Astrocyte (in vitro differentiated cells and primary cell): ENCODE data around the gene TMEM106B.

Experiments
- CTCF ChIP-seq: IDR thresholded peaks from 2 replicates; pipeline ENCODE4 v1.5.1; 2011; ENCODE audit warnings: low read depth, mild to moderate bottlenecking, inconsistent platforms, low read length, moderate library complexity; ENCODE audit not compliant: insufficient read depth
- EZH2 ChIP-seq: IDR thresholded peaks from 2 replicates; pipeline ENCODE4 v1.6.1; 2012; ENCODE audit warnings: mild to moderate bottlenecking, low read length, inconsistent platforms; ENCODE audit not compliant: insufficient read depth

DNA sequence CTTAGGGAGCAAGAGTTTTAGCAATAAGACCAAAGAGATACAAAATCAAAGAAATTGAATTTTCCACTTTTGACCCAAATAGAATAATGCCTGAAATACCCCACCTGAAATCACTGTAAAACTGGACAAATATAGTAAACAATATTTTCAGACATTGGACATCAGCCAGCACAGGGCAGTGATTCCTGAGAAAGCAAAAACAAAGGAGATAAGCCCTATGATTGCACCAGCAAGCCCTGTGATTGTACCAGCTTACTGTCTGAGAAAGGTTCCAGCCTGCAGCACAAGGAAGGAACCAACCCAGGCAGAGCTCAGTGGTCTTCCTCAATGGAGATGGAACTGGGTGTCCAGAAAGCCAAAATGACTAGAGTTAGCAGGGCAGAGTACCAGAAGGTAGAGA lies 10.3 kb downstream of the TMEM106B start:
- TF ChIP-seq CTCF (no peak), EZH2 (no peak)
